Right lobe of liver (tissue), 6 donors: Measurements from ENCODE around the gene ASTL. TPM values are rescaled to one million over a fixed set of nuclear protein-coding genes. Genes with fewer than 3 reads are reported as not detected.

ENCODE experiments used
- ATAC-seq, 4 donors: fragments of 200-7000 bp; cut with Tn5 transposase; one replicate each; pipeline ENCODE4 v1.9.1; 2020; ENCODE audit warnings: mild to moderate bottlenecking in 4 of 4, moderate library complexity in 4 of 4
- DNase-seq, 3 donors: peaks; one replicate each; pipeline ENCODE4 v3.0.0-alpha.2; 2020
- H3K27ac ChIP-seq, 3 donors: fragments of 200-600 bp; one replicate each; pipeline ENCODE4 v1.8.0; 2022
- H3K27me3 ChIP-seq, 2 donors: fragments of 200-600 bp; one replicate each; pipeline ENCODE4 v1.8.0; 2022
- H3K36me3 ChIP-seq, 4 donors: fragments of 200-600 bp; sonication (generic) in 1 of 4; one replicate each; pipeline versions ENCODE4 v1.5.1 to v1.8.0; 2017 to 2022; ENCODE audit warnings: control low read depth in 1 of 4
- H3K4me1 ChIP-seq, 4 donors: fragments of 200-600 bp; sonication (generic) in 1 of 4; one replicate each; pipeline versions ENCODE4 v1.5.1 to v1.8.0; 2017 to 2022; ENCODE audit warnings: control low read depth in 1 of 4
- H3K4me3 ChIP-seq, 3 donors: fragments of 200-600 bp; one replicate each; pipeline ENCODE4 v1.8.0; 2022
- H3K9me3 ChIP-seq, 4 donors: fragments of 200-600 bp; sonication (generic) in 1 of 4; one replicate each; pipeline versions ENCODE4 v1.5.1 to v1.8.0; 2017 to 2022; ENCODE audit warnings: control low read depth in 1 of 4
- CTCF ChIP-seq, 4 donors: fragments of 200-600 bp in 3 of 4; fragments of 450-650 bp in 1 of 4; IDR thresholded peaks; one replicate each; pipeline versions ENCODE4 v1.5.1 to v1.8.0; 2016 to 2022; ENCODE audit warnings: antibody characterized with exemption in 4 of 4, mild to moderate bottlenecking in 2 of 4
- POLR2A ChIP-seq: fragments of 450-650 bp; IDR thresholded peaks from one replicate; pipeline ENCODE4 v1.6.1; 2017; ENCODE audit warnings: antibody characterized with exemption, mild to moderate bottlenecking
- WGBS: methylation state at CpG from one replicate; pipeline ENCODE4 v1.1.6; 2018; ENCODE audit warnings: low coverage, low lambda C conversion rate; ENCODE audit not compliant: insufficient coverage; ENCODE audit errors: missing lambda C conversion rate; 5-methylcytosine and 5-hydroxymethylcytosine counted together
- intact Hi-C, 2 donors: fragments of 100-400 bp; cut with DNase I; formaldehyde crosslinking; loops; one replicate each; pipeline versions ENCODE4 v1.11.2 to v1.14.1; 2022
- total RNA-seq, 6 experiments: library from RNA; depleted of rRNA in 2 of 6; stranded (reverse); fragments of >200 nt in 2 of 6; fragmentation: NEBNext Ultra II Directional in 3 of 6; extraction: Animal tissue kit (Norgen Biotek cat#: 25700) in 3 of 6; gene quantifications; one replicate each; pipeline versions ENCODE4 v1.1.0 to v1.2.4, GENCODE V29; 2016 to 2023
- donor health status: DM: no; HTN: yes; CAD: no.
- donor health status: DM: no; HTN: no; CAD: no.
- donor health status: DM: no; HTN: no; CAD: no.
- donor health status: DM: no; HTN: yes; CAD: no.
- donor health status: DM: no; HTN: yes; CAD: no.

The ASTL gene
- total RNA-seq, 6 experiments from 2014 or later, result not detected

- Histone ChIP-seq H3K36me3 (no peaks in the 10 kb centered on the region), H3K27me3 (no peaks in the 10 kb centered on the region), H3K27ac (no peak overlapping the region), H3K4me1 (no peaks in the 10 kb centered on the region), H3K4me3 (no peak overlapping the region), H3K9me3 (no peaks in the 10 kb centered on the region)
- intact Hi-C loops, result no loop called here
- ATAC-seq (no peak), DNase-seq (no peak)
- 67% methylated on average over 11 of the region's 15 CpGs for WGBS
- TF ChIP-seq CTCF (IDR thresholded peaks at IDR 0.05), result no peak
- no peak for TF ChIP-seq POLR2A
These were observed 752 bp downstream of the ASTL start for GRCh38 chr2:96137321-96138178.

GRCh38 chr2:96136129-96136720, 2.1 kb downstream of the ASTL start:
- TF ChIP-seq POLR2A (no peak), CTCF (IDR thresholded peaks at IDR 0.05) (no peak)
- ATAC-seq, result no peak
- H3K4me1 ChIP-seq, result no peaks in the 10 kb centered on the region
- no peaks in the 10 kb centered on the region for H3K27me3 ChIP-seq
- WGBS, result no CpG with 5 or more reads among the region's 8 CpGs
- no peak for DNase-seq
- H3K4me3 ChIP-seq, result no peak overlapping the region
- intact Hi-C loops, result no loop called here
- H3K36me3 ChIP-seq, result no peaks in the 10 kb centered on the region
- H3K27ac ChIP-seq, result no peak overlapping the region
- H3K9me3 ChIP-seq, result no peaks in the 10 kb centered on the region

DNA sequence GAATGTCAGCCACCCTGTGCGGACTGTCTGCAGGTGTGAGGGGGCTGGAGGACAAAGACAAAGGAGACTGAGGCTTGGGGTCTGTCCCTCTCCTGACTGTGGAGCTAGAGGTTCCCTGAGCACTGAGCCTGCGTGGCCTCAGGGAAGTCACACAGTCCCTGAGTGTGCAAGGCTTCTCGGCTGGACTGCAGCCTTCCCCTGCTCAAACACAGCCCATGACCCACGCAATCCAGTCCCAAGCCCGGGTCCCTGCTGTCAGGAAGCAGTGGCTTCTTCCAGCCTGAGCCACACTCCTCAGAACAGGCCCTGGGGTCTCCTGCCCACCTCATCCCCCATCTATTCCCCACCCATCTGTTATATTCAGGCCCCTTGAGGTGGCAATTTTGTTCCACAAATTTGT, 2.7 kb downstream of the ASTL start:
- Histone ChIP-seq H3K4me3 (no peak overlapping the region), H3K27ac (no peak overlapping the region), H3K9me3 (no peaks in the 10 kb centered on the region), H3K36me3 (no peaks in the 10 kb centered on the region), H3K27me3 (no peaks in the 10 kb centered on the region), H3K4me1 (no peaks in the 10 kb centered on the region)
- WGBS, result 100% methylated on average over 1 of the region's 5 CpGs
- no peak for ATAC-seq
- TF ChIP-seq POLR2A, result no peak
- no peak for TF ChIP-seq CTCF (IDR thresholded peaks at IDR 0.05)
- DNase-seq, result no peak
- intact Hi-C loops, result no loop called here

DNA sequence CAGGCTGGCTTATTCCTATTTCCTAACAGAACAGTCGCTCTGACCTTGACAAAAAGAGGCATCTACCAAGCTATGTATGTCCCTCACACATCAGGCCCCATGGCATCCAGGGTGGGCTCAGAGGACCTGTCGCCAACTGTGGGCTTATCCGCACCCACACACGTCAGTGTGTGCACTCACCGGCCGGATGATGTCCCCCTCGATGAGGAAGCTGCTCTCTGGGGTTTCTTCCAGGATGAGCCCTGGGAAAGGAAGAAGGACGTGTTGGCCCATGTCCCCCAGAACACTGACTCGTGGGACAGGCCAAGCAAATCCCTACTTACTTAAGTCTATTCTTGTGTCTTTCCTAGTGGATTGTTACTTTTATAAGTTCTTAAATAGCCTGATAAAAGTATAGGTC, 3.1 kb downstream of the ASTL start:
- H3K36me3 ChIP-seq, result no peaks in the 10 kb centered on the region
- H3K9me3 ChIP-seq, result no peaks in the 10 kb centered on the region
- no peak overlapping the region for H3K4me3 ChIP-seq
- H3K4me1 ChIP-seq, result no peaks in the 10 kb centered on the region
- H3K27ac ChIP-seq, result no peak overlapping the region
- intact Hi-C loops, result no loop called here
- no peaks in the 10 kb centered on the region for H3K27me3 ChIP-seq
- ATAC-seq, result no peak
- no peak for TF ChIP-seq CTCF (IDR thresholded peaks at IDR 0.05)
- TF ChIP-seq POLR2A, result no peak
- WGBS, result 73% methylated on average over 9 of the region's 9 CpGs
- DNase-seq, result no peak
